ENCODE results near the gene HOXB13. TPM values are rescaled to one million over a fixed set of nuclear protein-coding genes. Genes with fewer than 3 reads are reported as not detected.

Gene HOXB13
- total and polyA plus RNA-seq, 2 of the 13 experiments (the other 11 are each of a cell fraction or from before 2014, with no cell fraction given) = not detected

- TF ChIP-seq ZNF550 (CRISPR knock-in tag; IDR thresholded peaks at IDR 0.05; ENCODE audit: borderline replicate concordance) (no peak), ZNF678 (CRISPR knock-in tag; IDR thresholded peaks at IDR 0.05) (no peak), SPEN (CRISPR knock-in tag; IDR thresholded peaks at IDR 0.05; ENCODE audit: low read depth) (no peak), SETDB1 (CRISPR knock-in tag; IDR thresholded peaks at IDR 0.05; ENCODE audit: borderline replicate concordance) (no peak), GMEB2 (CRISPR knock-in tag; IDR thresholded peaks at IDR 0.05; ENCODE audit: low read depth) (no peak), ARID4A (CRISPR knock-in tag; IDR thresholded peaks at IDR 0.05; ENCODE audit: borderline replicate concordance) (no peak), ATRX (CRISPR knock-in tag; IDR thresholded peaks at IDR 0.05; ENCODE audit: borderline replicate concordance) (no peak), HINFP (CRISPR knock-in tag; IDR thresholded peaks at IDR 0.05; ENCODE audit: low read depth) (no peak), RBM39 (IDR thresholded peaks at IDR 0.05; ENCODE audit: low read depth, low read length, poor library complexity, severe bottlenecking) (no peak)
These were observed 46.9 kb downstream of the HOXB13 start (continued) for GRCh38 chr17:48681609-48682008.

Measured in HepG2 (cell line).